Effector memory CD8-positive, alpha-beta T cell (primary cell): ENCODE results near the gene MTHFR.
A peak's percentile ranks its signal among the peaks of the same experiment; 100 is the strongest.

ENCODE experiments used
- ATAC-seq: fragments of 150-1000 bp; cut with Tn5 transposase; replicated peaks from 2 replicates; pipeline ENCODE4 v1.10.0; 2021; ENCODE audit warnings: mild to moderate bottlenecking, moderate library complexity
- DNase-seq, 3 experiments: peaks; one replicate each; pipeline ENCODE4 v3.0.0; 2021
- H3K27ac Mint-ChIP-seq, 2 donors: one replicate each; pipeline ENCODE4 v1.8.0; 2022; ENCODE audit warnings: mild to moderate bottlenecking in 2 of 2, mixed read lengths in 2 of 2, moderate library complexity in 2 of 2
- H3K27me3 Mint-ChIP-seq, 2 donors: one replicate each; pipeline ENCODE4 v1.8.0; 2022; ENCODE audit warnings: mixed read lengths in 2 of 2
- H3K36me3 Mint-ChIP-seq: one replicate; pipeline ENCODE4 v1.8.0; 2022; ENCODE audit warnings: mild to moderate bottlenecking, moderate library complexity, mixed read lengths; ENCODE audit not compliant: insufficient read depth
- H3K4me1 Mint-ChIP-seq, 2 donors: one replicate each; pipeline ENCODE4 v1.8.0; 2022; ENCODE audit warnings: low read depth in 2 of 2, mixed read lengths in 2 of 2
- H3K4me3 Mint-ChIP-seq, 2 donors: one replicate each; pipeline ENCODE4 v1.8.0; 2022; ENCODE audit warnings: mild to moderate bottlenecking in 2 of 2, mixed read lengths in 2 of 2, moderate library complexity in 2 of 2
- H3K9me3 Mint-ChIP-seq, 2 donors: one replicate each; pipeline ENCODE4 v1.8.0; 2022; ENCODE audit warnings: mixed read lengths in 2 of 2

Gene MTHFR

GRCh38 chr1:11787251-11787803, 18.4 kb downstream of the MTHFR start:
- peak overlapping the region in 1 of 2 donors; percentile 60 for H3K27ac Mint-ChIP-seq
- H3K4me1 Mint-ChIP-seq = peaks cover 6 to 10% of the 10 kb centered on the region in 2 donors
- H3K9me3 Mint-ChIP-seq = no peaks in the 10 kb centered on the region
- DNase-seq = no peak
- no peak overlapping the region for H3K4me3 Mint-ChIP-seq
- no peak for ATAC-seq
- H3K27me3 Mint-ChIP-seq = no peaks in the 10 kb centered on the region
- peaks cover 9% of the 10 kb centered on the region for H3K36me3 Mint-ChIP-seq

DNA sequence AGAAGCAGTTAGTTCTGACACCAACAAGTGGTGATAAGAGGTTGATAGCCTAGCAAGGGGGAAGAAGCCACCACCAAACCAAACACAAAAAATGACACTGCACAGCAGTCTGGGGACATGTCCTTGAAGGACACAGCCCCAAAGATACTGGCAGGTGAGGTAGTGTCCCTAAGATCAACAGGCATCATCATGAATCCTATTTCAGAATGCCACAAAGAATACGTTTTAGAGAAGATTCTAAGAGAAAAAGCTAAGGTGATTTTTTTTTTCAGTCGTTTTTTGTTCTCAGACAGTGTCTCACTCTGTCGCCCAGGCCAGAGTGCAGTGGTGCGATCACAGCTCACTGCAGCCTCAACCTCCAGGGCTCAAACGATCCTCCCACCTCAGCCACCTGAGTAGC, 19.6 kb downstream of the MTHFR start:
- no peak overlapping the region for H3K4me3 Mint-ChIP-seq
- ATAC-seq = no peak
- H3K9me3 Mint-ChIP-seq = no peaks in the 10 kb centered on the region
- DNase-seq = no peak
- H3K4me1 Mint-ChIP-seq = peaks cover 0 to 9% of the 10 kb centered on the region in 2 donors
- H3K27ac Mint-ChIP-seq = no peak overlapping the region
- no peaks in the 10 kb centered on the region for H3K27me3 Mint-ChIP-seq
- peaks cover 4% of the 10 kb centered on the region for H3K36me3 Mint-ChIP-seq

DNA sequence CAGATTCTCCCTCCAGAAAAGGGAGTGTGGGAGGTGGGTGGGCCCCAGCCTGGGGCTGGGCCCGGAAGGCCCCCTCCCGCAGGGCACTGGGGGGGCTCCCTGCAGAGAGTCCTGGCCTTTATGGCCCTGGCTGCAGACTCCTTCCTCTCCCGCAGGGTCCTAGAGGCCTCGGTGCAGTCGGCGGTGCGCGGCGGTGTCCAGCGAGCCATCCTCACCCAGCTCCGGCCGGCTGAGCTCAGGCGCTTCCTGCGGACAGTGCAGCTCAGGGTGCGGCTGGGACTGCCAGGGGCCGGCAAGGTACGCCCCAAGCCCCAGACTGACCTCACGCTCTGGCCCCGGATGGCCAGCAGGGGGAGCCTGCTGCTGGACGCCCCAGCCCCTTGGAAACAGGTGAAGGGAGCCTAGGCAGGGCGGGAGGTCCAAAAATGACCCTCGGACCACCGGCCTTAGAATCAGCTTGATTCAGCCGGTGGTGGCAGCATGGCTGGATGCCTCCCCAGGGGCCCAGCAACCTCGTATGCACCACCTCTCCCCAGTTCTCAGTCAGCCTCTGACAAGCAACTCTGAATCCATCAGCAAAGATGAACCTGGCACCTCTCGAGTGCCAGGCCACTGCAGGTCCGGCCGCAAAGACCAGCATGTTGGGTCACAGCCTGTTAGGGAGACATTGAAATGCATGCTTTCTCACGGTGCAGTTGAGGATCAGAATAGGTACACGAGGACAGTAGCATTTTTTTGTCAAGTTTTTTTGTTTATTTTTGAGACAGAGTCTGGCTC, 20.6 kb downstream of the MTHFR start:
- peak overlapping the region; percentile 29 to 43 for H3K4me3 Mint-ChIP-seq
- no peak overlapping the region for H3K27ac Mint-ChIP-seq
- peak; percentile 57 for ATAC-seq

DNA sequence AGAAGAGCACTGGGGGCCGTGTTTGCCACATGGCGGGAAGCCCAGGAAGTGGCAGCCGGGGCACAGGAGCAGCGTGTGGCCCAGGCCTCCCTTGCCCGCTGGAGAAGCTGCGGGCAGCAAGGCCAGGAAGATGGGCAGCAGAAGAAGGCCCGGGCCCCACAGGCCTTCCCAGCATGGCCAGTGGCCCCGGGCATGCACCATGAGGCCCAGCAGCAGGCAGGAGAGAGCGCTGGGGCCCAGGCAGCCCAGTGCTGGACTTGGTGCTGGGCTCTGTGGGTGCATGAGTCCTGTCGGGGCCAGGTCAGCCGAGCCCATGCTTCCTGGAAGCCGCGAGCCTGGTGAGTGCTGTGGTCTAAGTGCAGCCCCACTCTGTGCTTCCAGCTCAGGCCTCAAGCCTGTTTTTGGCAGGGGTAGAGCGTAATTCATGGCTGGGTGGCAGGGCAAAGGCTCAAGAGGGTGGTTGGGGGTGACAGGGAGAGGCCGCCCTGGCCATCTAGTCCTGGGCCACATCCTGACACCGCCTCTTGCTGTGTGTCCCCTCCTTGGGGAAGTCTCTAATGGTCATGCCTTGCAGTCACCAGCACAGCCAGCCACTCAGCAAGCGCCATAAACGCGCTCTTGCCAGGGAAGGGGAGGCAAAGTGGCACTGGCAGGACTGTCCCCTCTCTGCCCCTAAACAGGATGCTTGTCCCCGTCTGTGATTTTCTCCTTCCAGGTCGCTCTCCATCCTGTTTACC, 21.3 kb downstream of the MTHFR start:
- H3K4me1 Mint-ChIP-seq = peaks cover 0 to 6% of the 10 kb centered on the region in 2 donors
- ATAC-seq (no peak), DNase-seq (no peak)
- H3K27ac Mint-ChIP-seq = no peak overlapping the region
- H3K27me3 Mint-ChIP-seq = no peaks in the 10 kb centered on the region
- H3K9me3 Mint-ChIP-seq = no peaks in the 10 kb centered on the region
- H3K36me3 Mint-ChIP-seq = no peaks in the 10 kb centered on the region
- no peak overlapping the region for H3K4me3 Mint-ChIP-seq

More for the DNA sequence above, 20.6 kb downstream of the MTHFR start:
- Mint-ChIP-seq H3K4me1 (peaks cover 0 to 6% of the 10 kb centered on the region in 2 donors), H3K36me3 (no peaks in the 10 kb centered on the region), H3K27me3 (no peaks in the 10 kb centered on the region), H3K9me3 (no peaks in the 10 kb centered on the region)
- DNase-seq = peak; percentile 20 to 30 (median 29)

DNA sequence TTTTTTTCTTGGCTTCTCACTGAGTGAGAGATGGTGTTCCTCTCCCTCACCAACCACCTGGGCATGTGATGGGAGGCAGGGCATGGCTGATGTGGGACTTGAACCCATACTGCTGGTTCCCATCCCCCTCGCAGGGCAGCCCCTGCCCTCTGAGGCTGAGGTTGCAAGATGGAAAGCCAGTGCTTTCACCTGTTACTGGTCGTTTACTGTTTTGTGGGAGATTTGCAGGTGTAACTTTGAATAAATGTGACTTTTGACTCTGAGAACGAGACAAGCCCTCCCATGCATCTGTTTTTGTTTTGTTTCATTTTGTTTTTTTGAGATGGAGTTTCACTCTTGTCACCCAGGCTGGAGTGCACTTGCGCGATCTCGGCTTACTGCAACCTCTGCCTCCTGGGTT, 22.2 kb downstream of the MTHFR start:
- H3K4me3 Mint-ChIP-seq = no peak overlapping the region
- DNase-seq (no peak), ATAC-seq (no peak)
- no peaks in the 10 kb centered on the region for H3K36me3 Mint-ChIP-seq
- H3K9me3 Mint-ChIP-seq = no peaks in the 10 kb centered on the region
- no peak overlapping the region for H3K27ac Mint-ChIP-seq
- H3K27me3 Mint-ChIP-seq = no peaks in the 10 kb centered on the region
- peaks cover 0 to 6% of the 10 kb centered on the region in 2 donors for H3K4me1 Mint-ChIP-seq

DNA sequence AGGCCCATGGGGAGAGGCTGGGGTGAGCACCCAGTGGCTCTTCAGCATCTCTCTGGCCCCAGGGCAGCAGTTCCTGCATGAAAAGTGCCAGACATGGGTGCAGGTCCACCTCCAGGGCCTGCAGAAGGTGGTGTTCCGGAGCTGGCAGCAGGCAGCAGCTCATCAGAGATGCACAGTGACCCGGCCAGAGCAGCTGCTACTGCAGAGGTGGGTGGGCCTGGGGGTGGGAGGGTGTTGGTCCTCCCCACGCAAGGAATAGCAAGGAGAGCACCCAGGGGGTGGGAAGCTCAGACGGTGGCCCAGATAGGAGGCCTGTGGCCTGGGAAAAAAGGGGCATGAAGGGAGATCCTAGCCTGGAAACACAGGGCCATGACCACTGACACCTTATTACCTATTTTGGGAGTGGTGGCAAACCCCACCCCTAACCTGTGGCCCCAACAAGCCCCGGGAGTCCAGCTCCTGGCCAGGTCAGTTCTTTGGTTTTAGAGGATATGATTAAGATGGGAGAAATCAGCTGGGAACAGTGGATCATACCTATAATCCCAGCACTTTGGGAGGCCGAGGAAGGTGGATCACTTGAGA, 23.5 kb downstream of the MTHFR start:
- no peaks in the 10 kb centered on the region for H3K27me3 Mint-ChIP-seq
- no peaks in the 10 kb centered on the region for H3K36me3 Mint-ChIP-seq
- peaks cover 0 to 6% of the 10 kb centered on the region in 2 donors for H3K4me1 Mint-ChIP-seq
- DNase-seq (no peak), ATAC-seq (no peak)
- no peak overlapping the region for H3K4me3 Mint-ChIP-seq
- H3K9me3 Mint-ChIP-seq = no peaks in the 10 kb centered on the region
- no peak overlapping the region for H3K27ac Mint-ChIP-seq

DNA sequence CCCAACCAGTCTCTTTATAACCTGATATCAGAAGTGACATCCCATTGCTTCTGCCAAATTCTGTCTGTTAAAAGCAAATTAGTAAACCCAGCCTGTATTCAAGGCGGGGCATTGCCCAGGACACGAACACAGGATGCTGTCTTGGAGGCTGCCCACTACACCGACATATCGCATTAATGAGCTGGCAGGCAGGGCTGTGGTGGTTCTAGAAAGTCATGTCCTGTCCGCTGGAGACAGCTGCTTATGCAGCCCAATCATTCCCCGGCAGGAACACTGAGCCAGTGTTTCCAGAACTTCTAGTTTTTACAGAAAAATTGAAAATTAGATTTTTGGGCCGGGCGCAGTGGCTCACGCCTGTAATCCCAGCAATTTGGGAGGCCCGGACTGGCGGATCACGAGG, 24.5 kb downstream of the MTHFR start:
- no peaks in the 10 kb centered on the region for H3K36me3 Mint-ChIP-seq
- no peak for DNase-seq
- no peaks in the 10 kb centered on the region for H3K9me3 Mint-ChIP-seq
- peaks cover 0 to 6% of the 10 kb centered on the region in 2 donors for H3K4me1 Mint-ChIP-seq
- H3K4me3 Mint-ChIP-seq = no peak overlapping the region
- no peak overlapping the region for H3K27ac Mint-ChIP-seq
- ATAC-seq = no peak
- no peaks in the 10 kb centered on the region for H3K27me3 Mint-ChIP-seq

- ATAC-seq (no peak), DNase-seq (no peak)
- Mint-ChIP-seq H3K27ac (no peak overlapping the region), H3K4me3 (no peak overlapping the region), H3K4me1 (peaks cover 0 to 6% of the 10 kb centered on the region in 2 donors), H3K9me3 (no peaks in the 10 kb centered on the region), H3K36me3 (no peaks in the 10 kb centered on the region), H3K27me3 (no peaks in the 10 kb centered on the region)
These were observed 25.2 kb downstream of the MTHFR start for GRCh38 chr1:11780380-11781147.

- ATAC-seq = no peak
- H3K36me3 Mint-ChIP-seq = no peaks in the 10 kb centered on the region
These were observed 25.9 kb downstream of the MTHFR start for GRCh38 chr1:11779715-11780379.

DNA sequence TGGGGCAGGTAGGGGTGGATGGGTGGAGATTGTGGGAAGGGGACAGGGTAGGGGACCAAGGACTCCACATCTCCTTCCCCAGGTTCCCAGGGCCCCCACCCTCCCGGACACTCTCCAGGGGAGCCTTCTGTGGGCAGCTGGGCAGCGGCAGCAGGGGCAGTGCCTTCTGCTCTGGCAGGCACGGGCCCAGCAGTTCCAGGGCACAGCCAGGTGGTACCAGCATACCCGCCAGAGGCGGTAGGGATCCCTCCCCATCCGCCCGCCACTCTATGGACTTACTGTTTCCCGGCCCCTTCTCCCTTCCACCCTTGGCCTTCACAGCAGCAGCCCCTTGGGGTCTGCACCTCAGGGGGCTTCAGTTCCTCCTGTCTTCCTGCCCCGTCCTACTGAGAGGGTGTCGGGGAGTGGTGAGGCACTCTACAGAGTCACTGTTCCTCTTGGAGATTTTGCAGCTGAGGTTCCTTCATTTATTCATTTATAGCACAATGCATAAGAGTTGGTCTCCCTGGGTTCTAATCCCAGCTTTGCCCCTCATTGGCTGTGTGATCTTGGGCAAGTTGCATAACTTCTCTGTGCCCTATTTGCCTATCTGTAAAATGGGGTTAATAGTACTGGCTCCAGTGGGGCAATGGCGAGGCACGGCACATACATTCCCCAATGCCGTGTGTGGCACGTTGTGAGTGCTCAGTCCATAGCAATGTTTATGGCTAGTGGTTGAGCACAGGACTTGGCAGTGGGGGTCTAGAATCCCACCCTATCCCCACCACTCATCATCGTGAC, 26.7 kb downstream of the MTHFR start:
- Mint-ChIP-seq H3K27me3 (peaks cover 0 to 6% of the 10 kb centered on the region in 2 donors), H3K27ac (no peak overlapping the region), H3K4me3 (no peak overlapping the region), H3K4me1 (no peaks in the 10 kb centered on the region), H3K9me3 (no peaks in the 10 kb centered on the region), H3K36me3 (no peaks in the 10 kb centered on the region)
- ATAC-seq (no peak), DNase-seq (no peak)

More at GRCh38 chr1:11779715-11780379, 25.9 kb downstream of the MTHFR start:
- H3K4me1 Mint-ChIP-seq = no peaks in the 10 kb centered on the region
- no peak overlapping the region for H3K4me3 Mint-ChIP-seq
- no peak overlapping the region for H3K27ac Mint-ChIP-seq
- no peaks in the 10 kb centered on the region for H3K9me3 Mint-ChIP-seq
- no peaks in the 10 kb centered on the region for H3K27me3 Mint-ChIP-seq
- no peak for DNase-seq

DNA sequence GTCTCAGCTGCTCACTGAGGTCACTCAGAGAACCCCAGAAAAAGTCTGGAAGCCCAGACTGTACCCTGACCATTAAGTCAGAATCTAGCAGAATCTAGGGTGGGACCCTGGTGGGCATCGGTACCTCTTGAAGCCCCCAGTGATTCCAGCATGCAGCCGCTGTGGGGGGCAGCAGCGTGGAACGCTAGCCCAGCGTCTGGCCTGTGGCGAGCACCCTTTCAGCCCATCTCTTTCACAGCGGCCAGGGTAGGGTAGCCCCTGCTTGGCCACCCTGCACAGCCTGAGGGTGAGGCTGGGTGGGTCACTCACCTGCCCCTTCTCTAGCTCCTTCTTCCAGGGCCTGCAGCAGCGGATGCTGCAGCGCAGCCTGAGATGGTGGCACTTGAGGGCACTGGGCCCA, 27.4 kb downstream of the MTHFR start:
- no peak overlapping the region for H3K4me3 Mint-ChIP-seq
- ATAC-seq = no peak

DNA sequence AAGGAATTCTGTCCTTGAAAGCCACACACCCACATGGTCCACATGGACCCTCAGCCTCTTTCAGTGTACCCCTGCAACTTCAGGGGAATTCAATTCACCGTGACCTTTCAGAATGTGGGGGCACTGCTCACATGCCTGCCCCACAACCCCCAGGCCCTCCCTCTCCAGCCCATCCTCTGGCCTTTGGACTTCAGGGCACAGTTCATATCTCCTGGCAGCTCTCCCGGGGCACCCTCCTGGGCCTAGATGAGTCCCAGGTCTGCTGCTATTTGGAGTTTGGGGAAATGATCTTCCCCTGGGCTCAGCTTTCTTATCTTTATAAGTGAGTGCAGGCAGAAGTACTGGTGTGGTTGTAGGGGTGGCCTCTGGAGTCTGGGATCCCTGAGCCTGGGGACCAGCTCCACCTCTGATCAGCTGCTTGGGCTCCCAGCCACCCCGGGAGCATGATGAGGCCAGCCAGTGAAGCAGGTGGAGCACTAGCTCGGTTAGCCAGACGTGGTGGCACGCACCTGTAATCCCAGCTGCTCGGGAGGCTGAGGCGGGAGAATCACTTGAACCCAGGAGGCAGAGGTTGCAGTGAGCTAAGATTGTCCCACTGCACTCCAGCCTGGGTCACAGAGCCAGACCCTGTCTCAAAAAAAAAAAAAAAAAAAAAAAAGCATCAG, 28.0 kb downstream of the MTHFR start:
- no peak overlapping the region for H3K4me3 Mint-ChIP-seq
- H3K4me1 Mint-ChIP-seq = no peaks in the 10 kb centered on the region
- DNase-seq (no peak), ATAC-seq (no peak)
- no peaks in the 10 kb centered on the region for H3K9me3 Mint-ChIP-seq
- H3K36me3 Mint-ChIP-seq = no peaks in the 10 kb centered on the region
- peak overlapping the region in 1 of 2 donors; percentile 26 for H3K27ac Mint-ChIP-seq
- peaks cover 0 to 6% of the 10 kb centered on the region in 2 donors for H3K27me3 Mint-ChIP-seq

More for the DNA sequence above, 27.4 kb downstream of the MTHFR start:
- Mint-ChIP-seq H3K27ac (no peak overlapping the region), H3K4me1 (no peaks in the 10 kb centered on the region), H3K36me3 (no peaks in the 10 kb centered on the region), H3K9me3 (no peaks in the 10 kb centered on the region), H3K27me3 (peaks cover 0 to 6% of the 10 kb centered on the region in 2 donors)
- no peak for DNase-seq
